Measurements from ENCODE around the gene TRUB2.

Gene TRUB2

DNA sequence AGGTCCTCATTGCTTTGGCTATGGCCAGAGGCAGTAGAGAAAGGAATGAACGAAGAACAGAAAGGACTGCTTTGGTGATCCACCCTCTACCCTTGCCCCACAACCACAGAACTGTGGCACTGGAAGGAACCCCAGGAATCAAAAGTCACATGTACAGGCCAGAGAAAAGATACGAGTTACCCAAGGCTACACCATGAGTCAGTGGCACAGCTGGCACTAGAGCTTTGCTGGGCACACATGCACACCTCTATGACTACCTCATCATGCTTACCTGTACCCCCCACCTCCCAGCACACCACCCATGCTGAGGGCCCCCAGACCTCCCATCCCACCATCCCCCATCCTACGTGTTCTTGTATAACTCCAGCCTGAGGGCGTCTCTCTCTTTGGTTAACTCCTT is 59.6 kb downstream of the TRUB2 start:
- DNase-seq = no peak

DNA sequence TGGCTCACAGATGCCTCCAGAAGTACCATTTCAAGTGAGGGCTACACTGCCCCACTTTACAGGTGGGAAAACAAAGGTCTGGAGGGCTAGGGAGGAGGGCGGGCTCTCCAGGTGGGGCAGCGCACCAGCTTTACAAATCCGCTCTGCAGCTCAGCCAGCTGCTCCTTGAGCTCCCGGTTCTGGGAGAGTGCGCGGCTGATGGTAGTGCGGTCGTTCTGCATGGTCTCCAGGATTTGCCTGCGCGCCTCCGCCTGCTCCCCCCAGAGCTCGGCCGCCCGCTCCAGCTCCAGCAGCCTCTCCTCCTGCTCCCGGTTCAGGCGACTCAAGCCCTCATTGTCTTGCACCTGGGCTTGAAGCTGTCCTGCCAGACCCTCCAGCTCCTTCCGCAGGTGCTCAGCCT is 61.9 kb downstream of the TRUB2 start:
- DNase-seq = no peak

DNA sequence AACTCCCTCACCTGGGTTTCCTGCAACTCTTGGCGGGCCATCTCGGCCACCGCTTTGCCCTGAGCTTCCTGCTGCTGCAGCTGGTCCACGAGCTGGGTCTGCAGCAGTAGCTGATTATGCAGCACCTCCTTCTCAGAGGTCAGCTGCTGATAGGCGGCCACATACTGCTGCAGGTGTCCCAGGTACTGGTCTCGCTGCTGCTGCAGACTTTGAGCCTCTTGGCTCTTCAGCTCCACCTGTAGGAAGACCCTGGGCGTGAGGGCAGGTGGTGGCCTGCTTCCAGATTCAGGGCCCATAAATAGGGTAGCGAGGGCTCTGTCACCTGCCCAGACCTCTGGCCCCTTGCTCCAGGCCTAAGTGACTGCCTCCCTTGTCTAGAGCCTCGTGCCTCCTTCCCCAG is 63.1 kb downstream of the TRUB2 start:
- no peak for DNase-seq

DNA sequence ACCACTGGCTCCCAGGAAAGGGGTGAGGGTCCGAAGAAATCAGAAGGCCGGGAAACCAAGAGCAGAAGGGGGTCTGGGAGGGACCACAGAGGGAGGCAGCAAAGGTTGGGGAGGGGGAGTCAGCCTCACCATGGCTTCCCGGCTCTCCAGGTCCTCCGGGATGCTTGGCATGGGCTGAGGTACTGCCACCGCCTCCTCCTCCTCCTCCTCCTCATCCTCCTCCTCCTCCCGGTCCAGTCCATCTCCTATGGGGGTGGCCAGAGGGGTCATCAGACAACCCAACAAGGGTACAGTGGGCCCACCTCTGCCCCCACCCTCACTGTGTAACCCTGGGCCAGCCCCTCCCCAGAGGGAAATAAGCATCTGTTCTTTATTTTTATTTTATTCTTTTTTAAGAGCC is 63.9 kb downstream of the TRUB2 start:
- no peak for DNase-seq

DNA sequence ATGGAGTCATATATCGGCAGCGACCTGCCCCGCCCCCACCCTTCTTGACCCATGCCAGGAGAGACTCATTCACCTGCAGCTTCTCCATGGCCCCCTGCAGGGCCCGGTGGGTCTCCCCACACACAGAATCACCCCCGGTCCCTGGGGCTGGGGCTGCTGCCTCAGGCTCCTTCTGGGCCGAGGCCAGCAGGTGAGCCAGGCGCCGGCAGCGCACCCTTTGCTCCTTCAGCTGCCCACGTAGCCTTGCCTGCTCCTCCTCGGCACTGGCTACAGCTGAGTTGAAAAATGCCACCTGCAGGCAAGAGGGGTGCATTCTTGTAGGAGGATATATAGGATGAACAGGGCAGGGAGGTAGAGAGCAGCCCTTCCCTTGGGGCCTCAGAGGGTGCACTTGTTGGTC is 64.3 kb downstream of the TRUB2 start:
- DNase-seq = no peak

DNA sequence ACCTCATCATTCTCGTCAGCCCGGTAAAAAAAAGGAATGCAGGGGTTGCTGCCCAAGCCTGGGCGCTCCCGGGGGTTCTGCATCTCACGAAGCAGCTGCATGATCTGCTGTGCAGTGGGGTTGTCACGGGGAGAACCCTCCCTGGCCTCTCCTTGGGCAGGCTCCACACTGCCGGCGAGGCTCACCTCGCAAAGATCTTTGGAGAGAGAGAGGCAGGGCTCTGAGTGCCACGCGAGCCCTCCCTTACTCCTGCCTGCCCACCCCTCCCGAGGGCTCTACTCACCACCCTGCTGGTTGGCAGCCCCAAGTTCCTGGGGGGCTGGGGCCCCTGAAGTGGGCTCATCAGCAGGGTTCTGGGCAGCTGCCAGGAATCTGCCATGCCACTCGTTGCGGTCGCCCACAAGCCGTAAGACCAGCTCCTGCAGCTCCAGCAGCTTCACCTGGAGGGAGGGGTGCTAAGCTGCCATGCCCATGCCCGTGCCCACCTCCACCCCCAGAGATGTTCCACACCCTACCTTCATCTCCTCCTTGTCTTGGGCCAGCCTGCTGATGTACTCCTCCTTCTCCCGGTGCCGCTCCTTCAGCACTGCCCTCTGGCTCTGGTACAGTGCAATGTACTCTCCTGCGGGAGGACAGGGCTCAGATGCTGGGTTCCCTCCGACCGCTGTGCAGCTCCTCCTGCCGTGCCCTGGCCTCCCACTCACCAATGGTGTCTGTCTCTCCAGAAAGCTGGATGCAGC is 65.0 kb downstream of the TRUB2 start:
- DNase-seq = no peak

Measured in NCI-H1105 (cell line).